Ishikawa (cell line): ENCODE results near the gene CAPN5.

Experiments used
- EGR1 ChIP-seq: IDR thresholded peaks from 2 replicates; pipeline ENCODE4 v1.6.1; 2012
- EP300 ChIP-seq: IDR thresholded peaks from 2 replicates; pipeline ENCODE4 v1.6.1; 2012; ENCODE audit warnings: borderline replicate concordance
- FOXM1 ChIP-seq: IDR thresholded peaks from 2 replicates; pipeline ENCODE4 v1.6.1; 2012; ENCODE audit warnings: low read depth, borderline replicate concordance
- RAD21 ChIP-seq: IDR thresholded peaks from 2 replicates; pipeline ENCODE4 v1.6.1; 2012; ENCODE audit warnings: low read depth
- TAF1 ChIP-seq: IDR thresholded peaks from 2 replicates; pipeline ENCODE4 v1.6.1; 2012; ENCODE audit warnings: low read depth, mild to moderate bottlenecking
- TEAD4 ChIP-seq: IDR thresholded peaks from 2 replicates; pipeline ENCODE4 v1.6.1; 2012
- TF ChIP-seq, protein P1 (sequence below): IDR thresholded peaks from 2 replicates; pipeline ENCODE4 v1.6.1; 2012; ENCODE audit warnings: low read depth, mild to moderate bottlenecking
- TF ChIP-seq, protein P2 (sequence below): IDR thresholded peaks from 2 replicates; pipeline ENCODE4 v1.6.1; 2012

DNA sequence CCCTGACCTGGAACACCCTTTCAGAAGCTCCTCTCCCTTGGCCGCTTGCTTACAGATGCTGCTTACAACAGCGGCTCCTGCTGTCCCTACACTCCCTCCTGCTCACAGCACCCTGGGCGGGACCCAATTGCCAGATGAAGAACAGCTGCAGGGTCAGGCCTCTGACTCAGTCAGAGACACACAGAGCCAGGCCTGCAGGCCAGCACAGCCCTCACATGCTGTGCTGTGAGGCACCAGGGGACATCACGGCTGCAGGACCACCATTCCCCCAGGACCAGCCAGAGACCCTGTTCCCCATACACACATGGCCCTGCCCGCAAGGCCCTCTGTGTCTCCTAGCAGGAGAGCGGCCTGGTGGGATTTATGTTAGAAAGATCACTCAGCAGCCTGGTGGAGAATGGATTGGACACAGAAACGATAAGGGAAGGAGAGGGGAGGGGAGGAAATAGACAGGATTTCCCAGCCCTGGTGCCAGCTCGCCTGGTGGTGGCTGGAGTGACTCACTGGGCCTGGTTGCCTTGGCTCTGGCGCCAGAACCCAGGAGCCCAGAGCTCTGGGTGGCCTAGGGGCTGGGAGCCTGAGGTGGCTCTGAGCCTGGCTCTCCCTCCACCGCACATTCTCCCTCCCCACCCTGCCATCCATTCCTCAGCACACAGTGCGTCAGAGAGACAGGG lies 6.7 kb downstream of the CAPN5 start:
- TF ChIP-seq, protein P1, sequence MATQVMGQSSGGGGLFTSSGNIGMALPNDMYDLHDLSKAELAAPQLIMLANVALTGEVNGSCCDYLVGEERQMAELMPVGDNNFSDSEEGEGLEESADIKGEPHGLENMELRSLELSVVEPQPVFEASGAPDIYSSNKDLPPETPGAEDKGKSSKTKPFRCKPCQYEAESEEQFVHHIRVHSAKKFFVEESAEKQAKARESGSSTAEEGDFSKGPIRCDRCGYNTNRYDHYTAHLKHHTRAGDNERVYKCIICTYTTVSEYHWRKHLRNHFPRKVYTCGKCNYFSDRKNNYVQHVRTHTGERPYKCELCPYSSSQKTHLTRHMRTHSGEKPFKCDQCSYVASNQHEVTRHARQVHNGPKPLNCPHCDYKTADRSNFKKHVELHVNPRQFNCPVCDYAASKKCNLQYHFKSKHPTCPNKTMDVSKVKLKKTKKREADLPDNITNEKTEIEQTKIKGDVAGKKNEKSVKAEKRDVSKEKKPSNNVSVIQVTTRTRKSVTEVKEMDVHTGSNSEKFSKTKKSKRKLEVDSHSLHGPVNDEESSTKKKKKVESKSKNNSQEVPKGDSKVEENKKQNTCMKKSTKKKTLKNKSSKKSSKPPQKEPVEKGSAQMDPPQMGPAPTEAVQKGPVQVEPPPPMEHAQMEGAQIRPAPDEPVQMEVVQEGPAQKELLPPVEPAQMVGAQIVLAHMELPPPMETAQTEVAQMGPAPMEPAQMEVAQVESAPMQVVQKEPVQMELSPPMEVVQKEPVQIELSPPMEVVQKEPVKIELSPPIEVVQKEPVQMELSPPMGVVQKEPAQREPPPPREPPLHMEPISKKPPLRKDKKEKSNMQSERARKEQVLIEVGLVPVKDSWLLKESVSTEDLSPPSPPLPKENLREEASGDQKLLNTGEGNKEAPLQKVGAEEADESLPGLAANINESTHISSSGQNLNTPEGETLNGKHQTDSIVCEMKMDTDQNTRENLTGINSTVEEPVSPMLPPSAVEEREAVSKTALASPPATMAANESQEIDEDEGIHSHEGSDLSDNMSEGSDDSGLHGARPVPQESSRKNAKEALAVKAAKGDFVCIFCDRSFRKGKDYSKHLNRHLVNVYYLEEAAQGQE, result no peak
- TF ChIP-seq TEAD4 (no peak), TAF1 (no peak), EGR1 (no peak), EP300 (no peak), RAD21 (no peak), FOXM1 (no peak)
- TF ChIP-seq, protein P2, sequence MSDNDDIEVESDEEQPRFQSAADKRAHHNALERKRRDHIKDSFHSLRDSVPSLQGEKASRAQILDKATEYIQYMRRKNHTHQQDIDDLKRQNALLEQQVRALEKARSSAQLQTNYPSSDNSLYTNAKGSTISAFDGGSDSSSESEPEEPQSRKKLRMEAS, result no peak
